Measurements from ENCODE around the gene ATP8A1.

The ATP8A1 gene

DNA sequence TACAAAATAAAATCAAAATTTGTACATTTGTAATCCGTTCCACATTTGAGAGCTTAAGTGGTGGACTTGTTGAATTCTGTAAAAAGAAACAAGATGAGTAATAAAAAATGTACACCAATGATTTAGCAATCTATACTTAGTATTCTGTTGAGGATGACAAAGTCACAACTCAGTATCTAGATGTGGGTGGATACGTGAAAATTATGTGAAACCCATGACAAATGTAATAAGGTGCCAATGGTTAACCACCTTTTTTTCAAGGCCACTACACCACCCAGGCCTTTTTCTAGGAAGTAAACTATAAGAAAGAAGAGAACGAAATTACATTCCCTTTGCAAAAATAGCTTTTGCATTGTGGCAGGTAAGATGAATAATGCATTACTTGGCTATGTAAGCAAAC, 77.0 kb downstream of the ATP8A1 start:
- peaks cover 89% of the 10 kb centered on the region for H3K36me3 Mint-ChIP-seq
- peaks cover 19% of the 10 kb centered on the region for H3K4me1 Mint-ChIP-seq
- peak overlapping the region; percentile 76 for H3K27ac Mint-ChIP-seq
- no peak for DNase-seq (ENCODE audit: low spot score in 2 of 2)
- ATAC-seq: peak; percentile 99
- peak overlapping the region; percentile 37 for H3K4me3 Mint-ChIP-seq
- no peaks in the 10 kb centered on the region for H3K9me3 Mint-ChIP-seq

- Mint-ChIP-seq H3K4me1 (peaks cover 14% of the 10 kb centered on the region), H3K36me3 (peaks cover 90% of the 10 kb centered on the region), H3K27ac (no peak overlapping the region), H3K9me3 (no peaks in the 10 kb centered on the region), H3K4me3 (no peak overlapping the region)
- DNase-seq (ENCODE audit: low spot score in 2 of 2) (no peak), ATAC-seq (no peak)
Measured at GRCh38 chr4:42578187-42578586, 78.7 kb downstream of the ATP8A1 start.

DNA sequence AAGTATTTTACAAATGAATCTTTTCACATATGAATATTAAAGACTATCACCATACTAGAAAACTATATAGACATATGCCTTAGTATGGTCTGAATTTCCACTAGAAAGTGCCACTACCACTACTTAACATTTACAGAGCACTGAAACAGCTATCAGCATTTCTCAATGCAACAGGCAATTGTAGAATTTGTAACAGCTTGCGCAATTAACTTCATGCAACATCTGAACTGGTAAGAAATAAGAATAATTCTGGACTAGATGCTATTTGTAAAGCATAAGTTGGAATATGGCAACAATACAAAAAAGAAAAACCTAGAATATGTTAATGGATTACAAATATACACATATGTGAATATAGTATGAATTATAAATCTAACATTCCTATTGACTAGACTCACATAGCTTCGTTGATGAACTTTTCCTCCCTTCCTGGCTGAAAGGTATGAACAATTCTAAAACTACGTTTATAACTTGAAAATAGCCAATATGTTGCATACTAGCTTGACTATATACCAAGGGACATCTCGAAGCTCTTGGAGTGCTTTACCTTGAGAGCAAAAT, 82.0 kb downstream of the ATP8A1 start:
- H3K4me3 Mint-ChIP-seq: no peak overlapping the region

GRCh38 chr4:42573249-42573648, 83.7 kb downstream of the ATP8A1 start:
- Mint-ChIP-seq H3K4me1 (no peaks in the 10 kb centered on the region), H3K27ac (peak overlapping the region; percentile 61), H3K36me3 (peaks cover 88% of the 10 kb centered on the region), H3K9me3 (no peaks in the 10 kb centered on the region), H3K4me3 (no peak overlapping the region)
- no peak for DNase-seq (ENCODE audit: low spot score in 2 of 2)
- no peak for ATAC-seq

More for the DNA sequence above, 82.0 kb downstream of the ATP8A1 start:
- H3K4me1 Mint-ChIP-seq: peaks cover 5% of the 10 kb centered on the region
- ATAC-seq (no peak), DNase-seq (ENCODE audit: low spot score in 2 of 2) (no peak)
- H3K9me3 Mint-ChIP-seq: no peaks in the 10 kb centered on the region
- no peak overlapping the region for H3K27ac Mint-ChIP-seq
- H3K36me3 Mint-ChIP-seq: peaks cover 91% of the 10 kb centered on the region

DNA sequence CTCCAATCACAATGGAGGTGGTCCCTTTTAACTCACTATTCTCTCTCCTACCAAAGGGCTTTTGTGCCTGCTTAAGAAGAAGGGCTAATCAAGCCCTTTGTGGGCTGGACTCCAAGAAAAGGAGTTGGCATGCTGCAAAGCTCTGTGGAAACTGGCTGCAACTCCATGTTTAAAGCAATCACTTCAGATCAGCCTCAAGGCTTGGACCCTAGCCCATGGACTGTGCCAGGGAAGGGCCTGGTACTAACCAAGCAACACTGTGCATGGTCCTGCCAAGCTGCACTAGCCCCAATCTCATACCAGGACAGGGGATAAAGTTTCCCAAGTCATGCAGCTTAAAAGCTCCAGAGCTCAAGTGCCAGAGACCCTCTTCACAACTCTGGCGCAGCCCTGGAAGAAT, 86.7 kb downstream of the ATP8A1 start:
- DNase-seq (ENCODE audit: low spot score in 2 of 2) (no peak), ATAC-seq (peak; percentile 44)
- Mint-ChIP-seq H3K9me3 (no peaks in the 10 kb centered on the region), H3K4me1 (no peaks in the 10 kb centered on the region), H3K36me3 (peaks cover 77% of the 10 kb centered on the region), H3K27ac (no peak overlapping the region), H3K4me3 (no peak overlapping the region)

- Mint-ChIP-seq H3K4me3 (no peak overlapping the region), H3K36me3 (peaks cover 73% of the 10 kb centered on the region), H3K9me3 (no peaks in the 10 kb centered on the region), H3K4me1 (no peaks in the 10 kb centered on the region), H3K27ac (no peak overlapping the region)
- ATAC-seq: peak; percentile 89
- DNase-seq (ENCODE audit: low spot score in 2 of 2): peak; percentile 38 to 64
Measured at GRCh38 chr4:42568610-42569207, 88.2 kb downstream of the ATP8A1 start.

- H3K36me3 Mint-ChIP-seq: peaks cover 72% of the 10 kb centered on the region
Measured at GRCh38 chr4:42566835-42567234, 90.1 kb downstream of the ATP8A1 start.

GRCh38 chr4:42562016-42562415, 94.9 kb downstream of the ATP8A1 start:
- peak overlapping the region; percentile 15 for H3K27ac Mint-ChIP-seq
- no peak for DNase-seq (ENCODE audit: low spot score in 2 of 2)
- ATAC-seq: no peak
- H3K4me1 Mint-ChIP-seq: no peaks in the 10 kb centered on the region
- H3K36me3 Mint-ChIP-seq: peaks cover 62% of the 10 kb centered on the region
- no peak overlapping the region for H3K4me3 Mint-ChIP-seq
- H3K9me3 Mint-ChIP-seq: no peaks in the 10 kb centered on the region

More at GRCh38 chr4:42566835-42567234, 90.1 kb downstream of the ATP8A1 start:
- Mint-ChIP-seq H3K4me1 (no peaks in the 10 kb centered on the region), H3K9me3 (no peaks in the 10 kb centered on the region), H3K4me3 (no peak overlapping the region), H3K27ac (no peak overlapping the region)
- no peak for DNase-seq (ENCODE audit: low spot score in 2 of 2)
- no peak for ATAC-seq

DNA sequence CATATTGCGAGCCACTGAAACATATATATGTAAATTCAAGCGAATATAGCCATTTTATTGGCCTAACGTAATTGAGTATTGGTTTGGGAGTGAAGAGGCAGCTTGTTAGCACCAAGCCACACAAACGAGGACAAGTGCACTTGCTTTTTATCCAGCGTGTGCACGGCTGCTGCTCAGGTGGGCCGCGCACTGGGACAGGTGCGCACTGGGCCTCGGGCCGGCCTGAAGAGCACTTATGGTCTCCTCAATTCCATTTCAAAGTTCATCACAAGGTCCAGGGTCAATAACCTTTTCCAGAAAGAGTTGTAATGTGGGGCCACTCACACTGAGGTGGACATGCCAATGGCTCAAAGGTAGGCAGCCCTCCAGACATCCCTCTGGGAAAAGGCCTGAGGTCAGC, 95.9 kb downstream of the ATP8A1 start:
- Mint-ChIP-seq H3K4me1 (no peaks in the 10 kb centered on the region), H3K9me3 (no peaks in the 10 kb centered on the region), H3K4me3 (no peak overlapping the region), H3K36me3 (peaks cover 65% of the 10 kb centered on the region), H3K27ac (no peak overlapping the region)
- ATAC-seq: no peak
- DNase-seq (ENCODE audit: low spot score in 2 of 2): no peak

- ATAC-seq: no peak
Measured at GRCh38 chr4:42560467-42560861, 96.4 kb downstream of the ATP8A1 start.

DNA sequence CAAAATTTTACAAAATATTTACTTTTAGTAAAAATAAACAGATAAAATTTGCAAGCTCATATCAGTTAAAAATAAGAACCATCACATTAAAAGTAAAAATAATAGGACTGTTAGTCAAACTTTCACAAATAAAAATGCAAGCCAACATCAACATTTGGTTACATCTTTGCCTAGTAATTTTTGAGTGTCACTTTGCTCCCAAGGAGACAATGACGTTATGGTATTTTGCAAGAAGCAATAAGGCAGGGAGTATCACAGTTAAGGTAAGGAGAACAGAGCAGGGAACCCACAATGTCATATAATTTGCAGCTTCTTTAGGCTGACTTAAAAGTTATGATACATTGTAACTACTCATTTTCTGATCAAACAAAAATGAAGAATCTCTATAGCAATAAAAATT, 98.7 kb downstream of the ATP8A1 start:
- no peak overlapping the region for H3K27ac Mint-ChIP-seq
- no peaks in the 10 kb centered on the region for H3K4me1 Mint-ChIP-seq
- DNase-seq (ENCODE audit: low spot score in 2 of 2): no peak
- no peaks in the 10 kb centered on the region for H3K9me3 Mint-ChIP-seq
- ATAC-seq: no peak
- H3K36me3 Mint-ChIP-seq: peaks cover 74% of the 10 kb centered on the region
- no peak overlapping the region for H3K4me3 Mint-ChIP-seq

More at GRCh38 chr4:42560467-42560861, 96.4 kb downstream of the ATP8A1 start:
- peaks cover 71% of the 10 kb centered on the region for H3K36me3 Mint-ChIP-seq
- H3K9me3 Mint-ChIP-seq: no peaks in the 10 kb centered on the region
- H3K27ac Mint-ChIP-seq: no peak overlapping the region
- DNase-seq (ENCODE audit: low spot score in 2 of 2): no peak
- H3K4me1 Mint-ChIP-seq: no peaks in the 10 kb centered on the region
- no peak overlapping the region for H3K4me3 Mint-ChIP-seq

- ATAC-seq (no peak), DNase-seq (ENCODE audit: low spot score in 2 of 2) (no peak)
- peaks cover 54% of the 10 kb centered on the region for H3K36me3 Mint-ChIP-seq
- no peaks in the 10 kb centered on the region for H3K9me3 Mint-ChIP-seq
- H3K4me1 Mint-ChIP-seq: no peaks in the 10 kb centered on the region
- H3K27ac Mint-ChIP-seq: no peak overlapping the region
- H3K4me3 Mint-ChIP-seq: no peak overlapping the region
Measured at GRCh38 chr4:42555828-42556227, 101.1 kb downstream of the ATP8A1 start.

GRCh38 chr4:42554072-42554471, 102.8 kb downstream of the ATP8A1 start:
- H3K4me3 Mint-ChIP-seq: no peak overlapping the region
- no peak for ATAC-seq
- no peaks in the 10 kb centered on the region for H3K4me1 Mint-ChIP-seq
- H3K27ac Mint-ChIP-seq: no peak overlapping the region
- no peaks in the 10 kb centered on the region for H3K9me3 Mint-ChIP-seq
- peaks cover 46% of the 10 kb centered on the region for H3K36me3 Mint-ChIP-seq
- no peak for DNase-seq (ENCODE audit: low spot score in 2 of 2)

GRCh38 chr4:42549896-42550295, 107.0 kb downstream of the ATP8A1 start:
- Mint-ChIP-seq H3K27ac (no peak overlapping the region), H3K36me3 (peaks cover 18% of the 10 kb centered on the region), H3K4me1 (no peaks in the 10 kb centered on the region), H3K9me3 (no peaks in the 10 kb centered on the region), H3K4me3 (no peak overlapping the region)
- ATAC-seq (no peak), DNase-seq (ENCODE audit: low spot score in 2 of 2) (no peak)

- Mint-ChIP-seq H3K27ac (no peak overlapping the region), H3K9me3 (no peaks in the 10 kb centered on the region), H3K4me1 (no peaks in the 10 kb centered on the region), H3K4me3 (no peak overlapping the region), H3K36me3 (peaks cover 15% of the 10 kb centered on the region)
- DNase-seq (ENCODE audit: low spot score in 2 of 2) (no peak), ATAC-seq (no peak)
Measured at GRCh38 chr4:42547805-42548204, 109.1 kb downstream of the ATP8A1 start.

- Mint-ChIP-seq H3K36me3 (peaks cover 40% of the 10 kb centered on the region), H3K4me1 (no peaks in the 10 kb centered on the region), H3K27ac (no peak overlapping the region), H3K4me3 (no peak overlapping the region), H3K9me3 (no peaks in the 10 kb centered on the region)
- no peak for ATAC-seq
- no peak for DNase-seq (ENCODE audit: low spot score in 2 of 2)
Measured at GRCh38 chr4:42543762-42544161, 113.1 kb downstream of the ATP8A1 start.
